AG20443 (cell line): ENCODE results near the gene FKBP1A.

Experiments
- DNase-seq: peaks from one replicate; pipeline ENCODE4 v3.0.0; 2012; ENCODE audit warnings: low spot score, mixed read lengths

The FKBP1A gene

GRCh38 chr20:1331801-1332453, 60.9 kb downstream of the FKBP1A start:
- DNase-seq, result no peak

GRCh38 chr20:1331101-1331500, 61.8 kb downstream of the FKBP1A start:
- DNase-seq, result peak; percentile 2

- peak; percentile 16 for DNase-seq
These were observed 62.6 kb downstream of the FKBP1A start for GRCh38 chr20:1330075-1330830.

GRCh38 chr20:1328680-1329330, 64.0 kb downstream of the FKBP1A start, which contains the start of gene SDCBP2:
Gene SDCBP2, minus strand, starts transcription at chr20:1329139. Its CDS starts 8,723 bp downstream, at chr20:1320416.
- DNase-seq, result peak; percentile 4

- peak; percentile 2 for DNase-seq
These were observed 64.8 kb downstream of the FKBP1A start for GRCh38 chr20:1327827-1328679.

- peak; percentile 39 for DNase-seq
These were observed 65.6 kb downstream of the FKBP1A start for GRCh38 chr20:1327241-1327653.

- DNase-seq, result peak; percentile 46
These were observed 66.6 kb downstream of the FKBP1A start for GRCh38 chr20:1326031-1326930.

DNA sequence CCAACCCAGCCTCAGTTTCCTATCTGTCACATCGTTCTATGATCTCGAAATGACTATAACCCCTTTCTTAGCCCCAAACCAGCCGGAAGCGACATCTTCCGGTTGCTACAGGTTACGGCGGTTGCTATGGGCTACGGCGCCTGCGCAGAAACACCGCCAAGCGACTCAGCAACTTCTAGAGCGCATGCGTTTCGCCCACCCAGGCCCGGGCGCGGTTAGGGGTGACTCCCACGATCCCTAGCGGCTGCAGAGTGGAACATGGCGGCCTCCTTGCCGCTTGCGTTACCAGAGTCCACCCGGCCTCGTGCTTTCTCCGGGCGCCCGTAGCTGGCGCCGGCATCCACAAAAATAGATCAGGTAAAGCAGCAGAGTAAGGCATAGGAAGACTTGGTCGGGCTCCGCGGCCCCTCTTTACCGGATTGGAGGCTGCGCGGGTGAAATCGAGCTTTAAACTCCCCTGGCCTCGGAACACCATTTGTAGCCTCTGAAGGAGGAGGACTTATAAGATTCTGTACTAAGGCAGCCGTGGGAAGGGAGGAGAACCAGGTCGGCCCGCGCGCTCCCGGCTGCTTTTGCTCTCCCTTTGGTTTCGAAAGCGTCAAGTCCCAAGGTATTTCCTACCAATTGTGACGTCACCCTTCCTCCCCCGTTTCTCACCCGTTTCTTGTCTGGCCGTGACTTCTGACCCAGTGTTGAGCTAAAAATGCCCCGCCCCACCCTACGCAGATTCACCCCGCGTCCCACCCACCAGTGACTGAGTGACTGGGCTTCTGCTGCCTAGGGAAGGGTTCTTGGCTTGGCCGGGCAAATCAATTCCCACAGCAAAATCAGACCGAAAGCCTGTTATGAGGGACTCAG, 67.5 kb downstream of the FKBP1A start:
- DNase-seq, result peak; percentile 100

GRCh38 chr20:1324598-1325172, 68.2 kb downstream of the FKBP1A start:
- DNase-seq, result peak; percentile 44

- no peak for DNase-seq
These were observed 68.8 kb downstream of the FKBP1A start for GRCh38 chr20:1323830-1324597.

GRCh38 chr20:1323256-1323655, 69.6 kb downstream of the FKBP1A start:
- DNase-seq, result no peak

DNA sequence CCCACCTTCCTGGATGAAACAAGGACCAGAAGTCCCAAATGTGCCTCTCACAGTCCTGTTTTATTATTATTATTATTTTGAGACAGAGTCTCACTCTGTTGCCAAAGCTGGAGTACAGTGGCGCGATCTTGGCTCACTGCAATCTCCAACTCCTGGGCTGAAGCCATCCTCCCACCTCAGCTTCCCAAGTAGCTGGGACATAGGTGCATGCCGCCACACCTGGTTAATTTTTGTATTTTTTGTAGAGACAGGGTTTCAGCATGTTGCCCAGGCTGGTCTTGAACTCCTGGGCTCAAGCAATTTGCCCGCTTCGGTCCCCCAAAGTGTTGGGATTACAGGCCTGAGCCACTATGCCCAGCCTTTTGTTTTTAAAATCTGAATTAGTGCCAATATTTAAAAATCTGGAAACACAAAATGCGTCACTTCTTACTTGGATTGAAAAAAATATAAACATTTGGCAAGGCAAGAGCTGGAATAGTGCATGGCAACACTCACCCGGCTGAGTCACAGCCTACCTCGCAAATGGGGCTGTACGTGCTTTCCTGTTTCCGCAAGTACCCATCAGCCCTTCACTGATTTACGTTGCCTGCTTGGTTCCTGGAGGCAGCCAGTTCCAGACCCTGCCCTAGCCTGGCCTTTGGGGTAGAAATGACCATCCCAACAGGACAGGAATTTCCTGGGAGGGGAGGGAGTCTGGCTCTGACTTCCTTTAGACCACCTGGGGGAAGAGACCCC, 70.2 kb downstream of the FKBP1A start:
- peak; percentile 83 for DNase-seq

- DNase-seq, result no peak
These were observed 71.3 kb downstream of the FKBP1A start for GRCh38 chr20:1321654-1321939.

- no peak for DNase-seq
These were observed 71.8 kb downstream of the FKBP1A start for GRCh38 chr20:1320902-1321653.

DNA sequence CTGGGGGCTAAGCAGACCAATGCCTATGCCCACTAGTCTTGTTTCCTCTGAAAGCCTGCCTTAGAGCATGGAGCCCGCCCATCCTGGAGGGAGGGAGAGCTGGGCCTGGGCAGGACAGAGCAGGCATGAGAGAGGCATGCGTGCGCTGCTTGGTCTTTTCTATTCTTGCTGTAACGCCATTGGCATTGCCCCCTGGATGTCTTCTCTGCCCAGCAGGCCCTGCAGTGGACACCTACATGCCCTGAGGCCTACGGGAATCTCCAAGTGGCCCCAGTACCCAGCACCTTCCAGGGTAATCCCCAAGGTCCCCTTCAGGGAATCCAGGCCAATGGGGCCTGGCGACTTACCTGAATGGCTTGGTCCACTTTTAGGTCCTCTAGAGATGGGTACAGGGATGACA, 72.8 kb downstream of the FKBP1A start:
- no peak for DNase-seq

GRCh38 chr20:1319462-1319861, 73.4 kb downstream of the FKBP1A start:
- DNase-seq, result no peak

GRCh38 chr20:1319051-1319450, 73.8 kb downstream of the FKBP1A start:
- DNase-seq, result no peak
